GM23338 (cell line): ENCODE results near the gene ATP5PB. TPM values are rescaled to one million over a fixed set of nuclear protein-coding genes. Genes with fewer than 3 reads are reported as not detected.

Source experiments
- ATAC-seq: fragments of 200-7000 bp; cut with Tn5 transposase; 3 replicates; pipeline ENCODE4 v1.9.1; 2020
- DNase-seq: peaks from one replicate; pipeline ENCODE4 v3.0.0-alpha.2; 2015; ENCODE audit warnings: low spot score
- H2AFZ ChIP-seq: fragments of 200-600 bp; sonication (generic); 2 replicates; pipeline ENCODE4 v1.8.0; 2016; ENCODE audit warnings: antibody characterized with exemption, mild to moderate bottlenecking, moderate library complexity
- H3F3A ChIP-seq: fragments of 200-600 bp; sonication (generic); replicated peaks from 2 replicates; pipeline ENCODE4 v1.8.0; 2017; ENCODE audit warnings: antibody characterized with exemption, mixed run types, low read depth
- H3K27ac ChIP-seq: fragments of 200-600 bp; sonication (generic); 2 replicates; pipeline ENCODE4 v1.6.1; 2016; ENCODE audit warnings: low read depth
- H3K27me3 ChIP-seq: fragments of 200-600 bp; sonication (generic); 2 replicates; pipeline ENCODE4 v1.8.0; 2016; ENCODE audit warnings: mild to moderate bottlenecking, mixed run types, moderate library complexity; ENCODE audit not compliant: insufficient read depth
- H3K36me3 ChIP-seq: fragments of 200-600 bp; sonication (generic); 2 replicates; pipeline ENCODE4 v1.8.0; 2016; ENCODE audit warnings: mild to moderate bottlenecking; ENCODE audit not compliant: insufficient read depth
- H3K4me1 ChIP-seq: fragments of 200-600 bp; sonication (generic); 2 replicates; pipeline ENCODE4 v1.8.0; 2016; ENCODE audit warnings: mild to moderate bottlenecking, moderate library complexity; ENCODE audit not compliant: insufficient read depth
- H3K4me2 ChIP-seq: fragments of 200-600 bp; sonication (generic); 2 replicates; pipeline ENCODE4 v1.7.1; 2017; ENCODE audit warnings: mixed run types
- H3K4me3 ChIP-seq: fragments of 200-600 bp; sonication (generic); 2 replicates; pipeline ENCODE4 v1.6.1; 2016; ENCODE audit warnings: mixed run types
- H3K79me2 ChIP-seq: fragments of 200-600 bp; sonication (generic); replicated peaks from 2 replicates; pipeline ENCODE4 v1.8.0; 2017; ENCODE audit warnings: mild to moderate bottlenecking; ENCODE audit not compliant: insufficient read depth
- H3K9me2 ChIP-seq: fragments of 200-600 bp; sonication (generic); 2 replicates; pipeline ENCODE4 v1.8.0; 2017; ENCODE audit not compliant: insufficient read depth
- H4K20me1 ChIP-seq: fragments of 200-600 bp; sonication (generic); replicated peaks from 2 replicates; pipeline ENCODE4 v1.8.0; 2017; ENCODE audit warnings: mild to moderate bottlenecking; ENCODE audit not compliant: insufficient read depth
- H3K27ac Mint-ChIP-seq: 2 replicates; pipeline ENCODE4 v1.8.0; 2020; ENCODE audit warnings: inconsistent platforms, mild to moderate bottlenecking, moderate library complexity, mixed read lengths
- H3K27me3 Mint-ChIP-seq: 3 replicates; pipeline ENCODE4 v1.8.0; 2022; ENCODE audit warnings: low read depth, mild to moderate bottlenecking, moderate library complexity, mixed read lengths, inconsistent platforms; ENCODE audit not compliant: insufficient read depth, poor library complexity
- H3K36me3 Mint-ChIP-seq: 3 replicates; pipeline ENCODE4 v1.8.0; 2021; ENCODE audit warnings: low read depth, mild to moderate bottlenecking, inconsistent platforms, moderate library complexity, mixed read lengths
- H3K4me1 Mint-ChIP-seq: 3 replicates; pipeline ENCODE4 v1.8.0; 2020; ENCODE audit warnings: mild to moderate bottlenecking, inconsistent platforms, mixed read lengths
- H3K4me3 Mint-ChIP-seq: 3 replicates; pipeline ENCODE4 v1.8.0; 2021; ENCODE audit warnings: moderate library complexity, mild to moderate bottlenecking, inconsistent platforms, mixed read lengths
- H3K9me3 Mint-ChIP-seq: 3 replicates; pipeline ENCODE4 v1.8.0; 2020; ENCODE audit warnings: moderate library complexity, mild to moderate bottlenecking, inconsistent platforms, mixed read lengths
- CREB1 ChIP-seq: fragments of 250-450 bp; sonication (Bioruptor Pico); IDR thresholded peaks from 2 replicates; pipeline ENCODE4 v1.5.0; 2020; ENCODE audit warnings: low read depth, mild to moderate bottlenecking, moderate library complexity
- EZH2 ChIP-seq: fragments of 200-600 bp; sonication (generic); IDR thresholded peaks from one replicate; pipeline ENCODE4 v1.8.0; 2017; ENCODE audit warnings: antibody characterized with exemption, mild to moderate bottlenecking, low read depth; ENCODE audit not compliant: unreplicated experiment
- EZH2phosphoT487 ChIP-seq: fragments of 200-600 bp; sonication (generic); IDR thresholded peaks from one replicate; pipeline ENCODE4 v1.8.1; 2018; ENCODE audit warnings: antibody characterized with exemption; ENCODE audit not compliant: unreplicated experiment
- JUNB ChIP-seq: IDR thresholded peaks from one replicate; pipeline ENCODE4 v1.6.1; 2016; ENCODE audit warnings: antibody characterized with exemption; ENCODE audit not compliant: unreplicated experiment
- NANOG ChIP-seq: IDR thresholded peaks from 2 replicates; pipeline ENCODE4 v1.6.1; 2016; ENCODE audit warnings: antibody characterized with exemption, borderline replicate concordance
- POLR2AphosphoS5 ChIP-seq: IDR thresholded peaks from 2 replicates; pipeline ENCODE4 v1.6.1; 2016; ENCODE audit warnings: antibody characterized with exemption, low read depth
- ZNF114 ChIP-seq: fragments of 250-450 bp; sonication (Bioruptor Pico); IDR thresholded peaks from 2 replicates; pipeline ENCODE4 v1.5.0; 2020; ENCODE audit warnings: mild to moderate bottlenecking, moderate library complexity
- ZNF331 ChIP-seq: fragments of 250-450 bp; sonication (Bioruptor Pico); IDR thresholded peaks from 2 replicates; pipeline ENCODE4 v1.5.0; 2020; ENCODE audit warnings: low read depth, mild to moderate bottlenecking, moderate library complexity
- ZNF462 ChIP-seq: fragments of 250-450 bp; sonication (Bioruptor Pico); IDR thresholded peaks from 2 replicates; pipeline ENCODE4 v1.5.0; 2020; ENCODE audit warnings: mild to moderate bottlenecking, moderate library complexity
- polyA plus RNA-seq: library from polyadenylated mRNA; unstranded; fragments of >200 nt; fragmentation: Nextera tagmentation; extraction: Ambion mirVana; gene quantifications from 2 replicates; pipeline ENCODE4 v1.2.1, GENCODE V29; 2016
- total RNA-seq: library from RNA; depleted of rRNA; stranded (reverse); fragments of >200 nt; shearing (Covaris generic); gene quantifications from 2 replicates; pipeline ENCODE4 v1.2.3, GENCODE V29; 2014
- TF ChIP-seq, protein P1 (sequence below), 2 experiments: fragments of 200-600 bp in 1 of 2; sonication (generic) in 1 of 2; conservative IDR thresholded peaks; 2 replicates each; pipeline versions ENCODE4 v1.5.1 to v1.6.1; 2016 to 2017; ENCODE audit warnings: antibody characterized with exemption in 2 of 2, low read depth in 2 of 2, mild to moderate bottlenecking in 2 of 2, moderate library complexity in 1 of 2

ATP5PB gene
- total and polyA plus RNA-seq, 2 experiments from 2014 or later: 279 to 300 TPM

DNA sequence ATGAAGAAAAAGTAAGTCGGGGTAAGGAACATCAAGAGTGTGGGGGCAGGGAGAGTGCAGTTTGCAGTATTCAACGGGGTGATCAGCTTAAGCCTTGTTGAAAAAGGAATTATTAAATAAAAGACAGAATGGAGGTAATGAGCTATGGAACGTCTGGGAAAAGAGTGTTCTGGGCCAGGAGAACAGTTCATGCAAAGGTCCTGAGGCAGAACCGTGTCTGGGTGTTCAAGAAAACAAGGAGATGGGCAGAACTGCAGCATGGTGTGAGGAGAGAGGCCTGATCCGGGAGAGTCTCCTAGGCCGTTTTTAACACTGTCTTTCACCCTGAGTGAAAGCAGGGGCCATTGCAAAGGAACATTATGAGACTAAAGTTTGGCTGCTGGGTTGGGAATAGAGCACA lies 42.0 kb upstream of the ATP5PB start:
- H3K4me1 Mint-ChIP-seq: peaks cover 5% of the 10 kb centered on the region; the same call in 2 of the 3 replicates
- no peak overlapping the region for H3K27ac Mint-ChIP-seq
- ATAC-seq: no peak
- H2AFZ ChIP-seq: no peak overlapping the region
- TF ChIP-seq, protein P1, sequence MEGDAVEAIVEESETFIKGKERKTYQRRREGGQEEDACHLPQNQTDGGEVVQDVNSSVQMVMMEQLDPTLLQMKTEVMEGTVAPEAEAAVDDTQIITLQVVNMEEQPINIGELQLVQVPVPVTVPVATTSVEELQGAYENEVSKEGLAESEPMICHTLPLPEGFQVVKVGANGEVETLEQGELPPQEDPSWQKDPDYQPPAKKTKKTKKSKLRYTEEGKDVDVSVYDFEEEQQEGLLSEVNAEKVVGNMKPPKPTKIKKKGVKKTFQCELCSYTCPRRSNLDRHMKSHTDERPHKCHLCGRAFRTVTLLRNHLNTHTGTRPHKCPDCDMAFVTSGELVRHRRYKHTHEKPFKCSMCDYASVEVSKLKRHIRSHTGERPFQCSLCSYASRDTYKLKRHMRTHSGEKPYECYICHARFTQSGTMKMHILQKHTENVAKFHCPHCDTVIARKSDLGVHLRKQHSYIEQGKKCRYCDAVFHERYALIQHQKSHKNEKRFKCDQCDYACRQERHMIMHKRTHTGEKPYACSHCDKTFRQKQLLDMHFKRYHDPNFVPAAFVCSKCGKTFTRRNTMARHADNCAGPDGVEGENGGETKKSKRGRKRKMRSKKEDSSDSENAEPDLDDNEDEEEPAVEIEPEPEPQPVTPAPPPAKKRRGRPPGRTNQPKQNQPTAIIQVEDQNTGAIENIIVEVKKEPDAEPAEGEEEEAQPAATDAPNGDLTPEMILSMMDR (conservative IDR thresholded peaks at IDR 0.05; ENCODE audit: low read depth in 2 of 2): no peak
- no peak for TF ChIP-seq JUNB
- TF ChIP-seq POLR2AphosphoS5: no peak
- TF ChIP-seq EZH2: no peak
- TF ChIP-seq CREB1 (CRISPR knock-in tag): no peak
- TF ChIP-seq NANOG: no peak
- no peak for TF ChIP-seq EZH2phosphoT487
- no peak for TF ChIP-seq ZNF462 (CRISPR knock-in tag)
- TF ChIP-seq ZNF114: no peak
- no peak for TF ChIP-seq ZNF331 (CRISPR knock-in tag)
- H3F3A ChIP-seq: no peaks in the 10 kb centered on the region
- H3K9me2 ChIP-seq: no peaks in the 10 kb centered on the region
- H3K4me1 ChIP-seq: no peaks in the 10 kb centered on the region
- no peaks in the 10 kb centered on the region for H3K9me3 Mint-ChIP-seq
- H3K79me2 ChIP-seq: no peaks in the 10 kb centered on the region
- H3K27me3 ChIP-seq: no peaks in the 10 kb centered on the region
- H3K36me3 Mint-ChIP-seq: no peaks in the 10 kb centered on the region
- H3K4me2 ChIP-seq: no peak overlapping the region
- no peaks in the 10 kb centered on the region for H3K36me3 ChIP-seq
- DNase-seq: no peak
- no peaks in the 10 kb centered on the region for H4K20me1 ChIP-seq
- no peak overlapping the region for H3K4me3 Mint-ChIP-seq
- H3K27ac ChIP-seq: no peak overlapping the region
- H3K27me3 Mint-ChIP-seq: no peaks in the 10 kb centered on the region
- H3K4me3 ChIP-seq: no peak overlapping the region
